IMR-90 (cell line): ENCODE results near the gene HTR3E. TPM values are rescaled to one million over a fixed set of nuclear protein-coding genes. Genes with fewer than 3 reads are reported as not detected.

ENCODE experiments used
- ATAC-seq: fragments of 200-7000 bp; cut with Tn5 transposase; 2 replicates; pipeline ENCODE4 v1.9.1; 2020; ENCODE audit warnings: low read depth, mild to moderate bottlenecking, moderate library complexity
- BruUV-seq: library from RNA; stranded (reverse); fragments of 400-500 nt; replicated peaks from 2 replicates; lab custom pipeline; 2021; lab: Mats Ljungman, UMichigan
- CTCF ChIA-PET: fragments of 300-600 bp; formaldehyde crosslinking; extraction: SDS; loops from one replicate; lab custom pipeline; 2021; ENCODE audit warnings: antibody characterized with exemption; lab: Yijun Ruan, JAX
- POLR2A ChIA-PET: fragments of 300-600 bp; sonication (Branson Sonifier 250); formaldehyde crosslinking; loops from one replicate; lab custom pipeline; 2022; ENCODE audit warnings: antibody characterized with exemption; ENCODE audit not compliant: unreplicated experiment; lab: Charles Lee
- DNase-seq: peaks from one replicate; pipeline ENCODE4 v3.0.0; 2013
- H2AFZ ChIP-seq: replicated peaks from 2 replicates; pipeline ENCODE3; 2013; ENCODE audit warnings: low read length, mild to moderate bottlenecking; ENCODE audit not compliant: poor library complexity
- H2AK5ac ChIP-seq: 2 replicates; pipeline ENCODE4 v1.6.1; 2013; ENCODE audit warnings: low read depth, low read length, inconsistent platforms
- H2AK9ac ChIP-seq: replicated peaks from 2 replicates; pipeline ENCODE3; 2013; ENCODE audit warnings: mild to moderate bottlenecking, low read depth, low read length, moderate library complexity; ENCODE audit not compliant: poor library complexity
- H2BK120ac ChIP-seq: 2 replicates; pipeline ENCODE4 v1.6.1; 2013; ENCODE audit warnings: low read depth, low read length, inconsistent platforms
- H2BK15ac ChIP-seq: 3 replicates; pipeline ENCODE4 v1.6.1; 2013; ENCODE audit warnings: low read depth, low read length, inconsistent platforms
- H2BK20ac ChIP-seq: 2 replicates; pipeline ENCODE4 v1.6.1; 2013; ENCODE audit warnings: low read depth, mild to moderate bottlenecking, inconsistent platforms, low read length, moderate library complexity
- H2BK5ac ChIP-seq: 2 replicates; pipeline ENCODE4 v1.6.1; 2013; ENCODE audit warnings: mild to moderate bottlenecking, low read depth, low read length, inconsistent platforms; ENCODE audit not compliant: poor library complexity, severe bottlenecking
- H3K14ac ChIP-seq: replicated peaks from 2 replicates; pipeline ENCODE4 v1.6.1; 2013; ENCODE audit warnings: low read depth, low read length, inconsistent platforms
- H3K18ac ChIP-seq: 2 replicates; pipeline ENCODE4 v1.6.1; 2013; ENCODE audit warnings: low read depth, low read length, control low read depth
- H3K23ac ChIP-seq: 2 replicates; pipeline ENCODE4 v1.6.1; 2013; ENCODE audit warnings: low read depth, low read length, inconsistent platforms
- H3K27ac ChIP-seq: 2 replicates; pipeline ENCODE4 v1.5.1; 2013; ENCODE audit warnings: mild to moderate bottlenecking, control low read depth, low read length; ENCODE audit not compliant: insufficient read depth
- H3K27me3 ChIP-seq: 2 replicates; pipeline ENCODE4 v1.6.1; 2013; ENCODE audit warnings: low read length; ENCODE audit not compliant: control insufficient read depth, insufficient read depth
- H3K36me3 ChIP-seq: 2 replicates; pipeline ENCODE4 v1.6.1; 2013; ENCODE audit warnings: low read length, mixed read lengths; ENCODE audit not compliant: control insufficient read depth, insufficient read depth
- H3K4ac ChIP-seq: 2 replicates; pipeline ENCODE4 v1.6.1; 2013; ENCODE audit warnings: low read depth, low read length, inconsistent platforms
- H3K4me1 ChIP-seq: 2 replicates; pipeline ENCODE4 v1.6.1; 2013; ENCODE audit warnings: low read length, mixed read lengths; ENCODE audit not compliant: control insufficient read depth, insufficient read depth
- H3K4me2 ChIP-seq: 2 replicates; pipeline ENCODE4 v1.6.1; 2013; ENCODE audit warnings: low read depth, mild to moderate bottlenecking, control low read depth, low read length, moderate library complexity
- H3K4me3 ChIP-seq: 2 replicates; pipeline ENCODE4 v1.5.1; 2013; ENCODE audit warnings: low read depth, mild to moderate bottlenecking, control low read depth, low read length, moderate library complexity; ENCODE audit not compliant: insufficient read depth
- H3K56ac ChIP-seq: 2 replicates; pipeline ENCODE4 v1.6.1; 2013; ENCODE audit warnings: low read length, inconsistent platforms; ENCODE audit not compliant: insufficient read depth; ENCODE audit errors: extremely low read depth
- H3K79me1 ChIP-seq, 2 experiments: 2 replicates each; pipeline ENCODE4 v1.6.1; 2013; ENCODE audit warnings: low read length in 2 of 2, inconsistent platforms in 1 of 2, low read depth in 1 of 2
- H3K9ac ChIP-seq: 2 replicates; pipeline ENCODE4 v1.6.1; 2013; ENCODE audit warnings: low read depth, low read length, control low read depth
- H3K9me1 ChIP-seq: 2 replicates; pipeline ENCODE4 v1.6.1; 2013; ENCODE audit warnings: low read length, inconsistent platforms; ENCODE audit not compliant: insufficient read depth
- H3K9me3 ChIP-seq: 2 replicates; pipeline ENCODE4 v1.6.1; 2013; ENCODE audit warnings: low read length; ENCODE audit not compliant: control insufficient read depth, insufficient read depth
- H4K20me1 ChIP-seq: 2 replicates; pipeline ENCODE4 v1.6.1; 2013; ENCODE audit warnings: low read length, inconsistent platforms; ENCODE audit not compliant: insufficient read depth
- H4K5ac ChIP-seq: 2 replicates; pipeline ENCODE4 v1.6.1; 2013; ENCODE audit warnings: mild to moderate bottlenecking, low read depth, low read length, control low read depth
- H4K8ac ChIP-seq, 2 experiments: 2 replicates each; pipeline ENCODE4 v1.6.1; 2013; ENCODE audit warnings: low read depth in 2 of 2, low read length in 2 of 2, control low read depth in 1 of 2, inconsistent platforms in 1 of 2
- H4K91ac ChIP-seq: 2 replicates; pipeline ENCODE4 v1.6.1; 2013; ENCODE audit warnings: low read depth, low read length, inconsistent platforms; ENCODE audit not compliant: insufficient read depth
- BHLHE40 ChIP-seq: fragments of 150-350 bp; IDR thresholded peaks from 2 replicates; pipeline ENCODE4 v1.6.1; 2016; ENCODE audit warnings: mild to moderate bottlenecking, low read depth, low read length
- CEBPB ChIP-seq: IDR thresholded peaks from 2 replicates; pipeline ENCODE4 v1.6.1; 2012; ENCODE audit warnings: low read depth, low read length, improper control_type of control experiment
- CHD1 ChIP-seq: IDR thresholded peaks from 2 replicates; pipeline ENCODE4 v1.6.1; 2012; ENCODE audit warnings: low read depth, low read length, improper control_type of control experiment
- CTCF ChIP-seq: conservative IDR thresholded peaks from 2 replicates; pipeline ENCODE4 v1.5.1; 2012; ENCODE audit warnings: mild to moderate bottlenecking, low read depth, low read length, improper control_type of control experiment
- ELK1 ChIP-seq: fragments of 150-350 bp; IDR thresholded peaks from 2 replicates; pipeline ENCODE4 v1.6.1; 2016; ENCODE audit warnings: low read depth, mild to moderate bottlenecking, low read length, moderate library complexity, borderline replicate concordance
- FOS ChIP-seq: fragments of 150-350 bp; IDR thresholded peaks from 2 replicates; pipeline ENCODE4 v1.6.1; 2016; ENCODE audit warnings: low read depth, low read length
- MAFK ChIP-seq: IDR thresholded peaks from 2 replicates; pipeline ENCODE4 v1.6.1; 2012; ENCODE audit warnings: low read depth, low read length, improper control_type of control experiment
- MAZ ChIP-seq: IDR thresholded peaks from 2 replicates; pipeline ENCODE4 v1.6.1; 2012; ENCODE audit warnings: low read depth, mild to moderate bottlenecking, low read length, improper control_type of control experiment, moderate library complexity, borderline replicate concordance
- MXI1 ChIP-seq: IDR thresholded peaks from 2 replicates; pipeline ENCODE4 v1.6.1; 2012; ENCODE audit warnings: low read depth, mild to moderate bottlenecking, low read length, moderate library complexity, borderline replicate concordance
- NFE2L2 ChIP-seq: fragments of 150-350 bp; IDR thresholded peaks from 2 replicates; pipeline ENCODE4 v1.6.1; 2016; ENCODE audit warnings: low read depth, mild to moderate bottlenecking, low read length
- POLR2A ChIP-seq: IDR thresholded peaks from 2 replicates; pipeline ENCODE4 v1.6.1; 2012; ENCODE audit warnings: mild to moderate bottlenecking, low read depth, low read length
- RAD21 ChIP-seq: IDR thresholded peaks from 2 replicates; pipeline ENCODE4 v1.6.1; 2012; ENCODE audit warnings: low read length, improper control_type of control experiment
- RCOR1 ChIP-seq: IDR thresholded peaks from 2 replicates; pipeline ENCODE4 v1.6.1; 2012; ENCODE audit warnings: mild to moderate bottlenecking, low read length, improper control_type of control experiment; ENCODE audit not compliant: insufficient replicate concordance
- RFX5 ChIP-seq: IDR thresholded peaks from 2 replicates; pipeline ENCODE4 v1.8.0; 2012; ENCODE audit warnings: low read depth, mild to moderate bottlenecking, low read length, moderate library complexity
- SMC3 ChIP-seq: fragments of 150-350 bp; IDR thresholded peaks from 2 replicates; pipeline ENCODE4 v1.6.1; 2016; ENCODE audit warnings: low read depth, mild to moderate bottlenecking, antibody characterized with exemption, low read length, moderate library complexity
- USF2 ChIP-seq: fragments of 150-350 bp; IDR thresholded peaks from 2 replicates; pipeline ENCODE4 v1.6.1; 2017; ENCODE audit warnings: mild to moderate bottlenecking, antibody characterized with exemption, low read length, low read depth
- WGBS, 2 experiments: methylation state at CpG; one replicate each; pipeline versions ENCODE4 v1.1.5 to v1.1.7; 2013; ENCODE audit warnings: missing lambda C conversion rate in 2 of 2; ENCODE audit not compliant: insufficient read length in 1 of 2; ENCODE audit errors: extremely low coverage in 2 of 2; 5-methylcytosine and 5-hydroxymethylcytosine counted together
- dilution Hi-C: fragments of 300-500 bp; cut with HindIII; formaldehyde crosslinking; loops from one replicate; pipeline ENCODE4 v1.14.3; 2018; ENCODE audit warnings: low sequenced_read_pairs; ENCODE audit not compliant: unreplicated experiment
- in situ Hi-C: fragments of 300-500 bp; cut with MboI; formaldehyde crosslinking; loops from 3 replicates; pipeline ENCODE4 v1.14.3; 2019; ENCODE audit warnings: low sequenced_read_pairs, inconsistent platforms, mixed read lengths
- intact Hi-C: fragments of 100-400 bp; cut with micrococcal nuclease; formaldehyde crosslinking; loops from 2 replicates; pipeline ENCODE4 v1.10.0; 2022
- polyA plus RNA-seq, 3 experiments: library from polyadenylated mRNA; depleted of rRNA; stranded (reverse); fragments of >200 nt; gene quantifications; 2 replicates each; pipeline ENCODE4 v1.2.3, GENCODE V29; 2012; ENCODE audit warnings: low replicate concordance in 1 of 3
- total RNA-seq: library from RNA; depleted of rRNA; stranded (reverse); fragments of >200 nt; gene quantifications from 2 replicates; pipeline ENCODE4 v1.2.3, GENCODE V29; 2012

The HTR3E gene
- total and polyA plus RNA-seq, 2 of the 4 experiments (the other 2 are of a cell fraction) = not detected

GRCh38 chr3:184078851-184079250 lies 18.0 kb upstream of the HTR3E start:
- no peak overlapping the region for H2BK120ac ChIP-seq
- peak; percentile 64 for ATAC-seq
- intact Hi-C loops = no loop called here
- peaks cover 20% of the 10 kb centered on the region for H3K27me3 ChIP-seq
- no peak overlapping the region for H2AK9ac ChIP-seq
- peak; percentile 43 for DNase-seq
- H3K4me3 ChIP-seq = no peak overlapping the region
- no peak overlapping the region for H4K5ac ChIP-seq
- no peak overlapping the region for H4K91ac ChIP-seq
- H3K4me2 ChIP-seq = no peak overlapping the region
- no peak overlapping the region for H3K4ac ChIP-seq
- H3K9me1 ChIP-seq = no peaks in the 10 kb centered on the region
- H2BK20ac ChIP-seq = no peak overlapping the region
- in situ Hi-C loops = no loop called here
- no peaks in the 10 kb centered on the region for H3K9me3 ChIP-seq
- no peaks in the 10 kb centered on the region for H3K79me1 ChIP-seq
- no peak overlapping the region for H3K14ac ChIP-seq
- H3K27ac ChIP-seq = no peak overlapping the region
- TF ChIP-seq BHLHE40 (no peak), RFX5 (no peak), MXI1 (no peak), NFE2L2 (no peak), RCOR1 (no peak), MAFK (no peak), CTCF (no peak), MAZ (no peak), POLR2A (no peak), RAD21 (no peak), CEBPB (no peak), CHD1 (no peak), SMC3 (no peak), USF2 (no peak), FOS (no peak), ELK1 (no peak)
- BruUV-seq = no TSS peak
- no peak overlapping the region for H2BK15ac ChIP-seq
- WGBS, 2 experiments = no CpG with 5 or more reads among the region's 3 CpGs
- no peak overlapping the region for H3K18ac ChIP-seq
- no peak overlapping the region for H3K23ac ChIP-seq
- H2AFZ ChIP-seq = no peak overlapping the region
- H2AK5ac ChIP-seq = no peak overlapping the region
- H3K9ac ChIP-seq = no peak overlapping the region
- no peaks in the 10 kb centered on the region for H3K4me1 ChIP-seq
- no peaks in the 10 kb centered on the region for H4K20me1 ChIP-seq
- no peak overlapping the region for H4K8ac ChIP-seq
- dilution Hi-C loops = no loop called here
- CTCF ChIA-PET = no interaction called here
- H3K36me3 ChIP-seq = no peaks in the 10 kb centered on the region
- POLR2A ChIA-PET = no interaction called here
- H3K56ac ChIP-seq = no peak overlapping the region
- H2BK5ac ChIP-seq = no peak overlapping the region
